Femur (tissue), 1 donor: ENCODE data around the gene TK1.
"Not testable (repeated sequence)": the region's sequence is repeated elsewhere in the genome, so short reads cannot be mapped to it uniquely, and the experiment has no call there.

Source experiments
- DNase-seq: peaks from one replicate; pipeline ENCODE4 v3.0.0-alpha.2; 2017

Gene TK1

DNA sequence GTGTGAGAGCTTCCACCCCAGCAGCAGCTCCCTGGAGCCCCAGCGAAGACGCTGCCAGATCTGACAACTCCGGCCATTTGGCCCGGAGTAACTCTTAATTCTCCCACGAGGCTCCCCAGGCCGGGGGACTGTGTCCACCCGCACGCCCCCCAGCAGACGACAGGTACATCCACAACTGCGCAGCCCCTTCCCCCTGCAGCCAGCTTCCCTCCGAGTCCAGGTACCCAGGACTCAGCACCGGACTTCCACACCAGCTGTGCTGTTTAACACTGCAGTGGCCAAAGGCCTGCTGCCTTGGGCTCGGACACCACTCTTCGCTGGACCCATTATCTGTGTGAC, 11.2 kb downstream of the TK1 start:
- DNase-seq, result no peak

DNA sequence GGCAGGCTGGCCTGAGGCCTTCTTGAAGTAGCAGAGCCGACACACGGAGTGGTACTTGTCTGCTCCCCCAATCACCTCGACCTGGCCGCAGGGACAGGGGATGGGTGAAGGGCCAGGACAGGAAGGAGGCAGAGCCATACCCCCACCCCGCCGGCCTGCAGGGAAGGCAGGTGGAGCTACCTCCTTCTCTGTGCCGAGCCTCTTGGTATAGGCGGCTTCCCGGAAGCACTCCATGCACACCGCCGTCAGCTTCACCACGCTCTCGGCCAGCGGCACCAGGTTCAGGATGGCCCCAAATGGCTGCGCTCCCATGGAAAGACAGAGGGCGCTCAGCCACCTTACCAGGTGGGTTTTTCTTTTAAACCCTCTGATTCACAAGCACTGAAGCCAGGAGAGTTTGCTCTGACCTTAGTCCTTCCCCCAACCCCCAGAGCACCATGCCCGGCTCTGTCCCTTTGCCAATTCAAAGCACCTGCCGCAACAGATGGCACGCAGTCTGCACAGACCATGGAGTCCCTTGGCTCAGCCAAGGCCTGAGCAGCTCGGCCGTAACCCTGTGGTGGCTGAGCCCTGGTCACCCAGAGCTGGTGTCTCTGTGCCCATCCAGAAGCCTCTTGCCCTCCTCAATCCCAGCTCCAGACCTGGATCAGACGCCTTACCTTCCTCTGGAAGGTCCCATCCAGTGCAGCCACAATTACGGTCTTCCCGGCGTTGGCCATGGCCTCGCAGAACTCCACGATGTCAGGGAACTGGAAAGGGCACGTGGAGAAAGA, 11.8 kb downstream of the TK1 start:
- peak; percentile 63 for DNase-seq

DNA sequence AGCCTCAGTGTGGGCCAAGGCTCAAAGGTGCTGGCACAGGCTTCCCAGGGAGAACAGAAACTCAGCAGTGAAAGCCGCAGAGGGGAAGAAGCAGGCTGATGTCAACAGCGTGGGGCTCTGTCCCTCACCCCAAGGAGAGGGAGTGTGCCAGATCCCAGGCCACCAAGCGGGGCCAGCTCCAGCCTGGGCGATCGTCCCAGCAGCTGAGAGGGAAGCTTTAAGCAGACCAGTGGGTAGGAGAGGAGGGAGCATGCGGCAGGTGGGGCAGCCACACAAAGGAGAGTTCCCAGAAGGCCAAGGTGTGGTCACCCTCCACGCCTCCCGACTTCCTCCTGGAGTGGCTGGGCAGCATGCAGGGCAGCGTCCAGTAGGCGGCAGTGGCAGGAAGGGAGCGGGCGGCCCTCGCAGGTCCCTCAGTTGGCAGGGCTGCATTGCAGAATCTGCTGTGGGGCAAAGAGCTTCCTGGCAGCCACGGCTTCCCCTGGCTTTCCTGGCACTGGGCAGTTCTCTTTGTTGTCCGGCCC, 12.4 kb downstream of the TK1 start:
- DNase-seq, result peak; percentile 71

DNA sequence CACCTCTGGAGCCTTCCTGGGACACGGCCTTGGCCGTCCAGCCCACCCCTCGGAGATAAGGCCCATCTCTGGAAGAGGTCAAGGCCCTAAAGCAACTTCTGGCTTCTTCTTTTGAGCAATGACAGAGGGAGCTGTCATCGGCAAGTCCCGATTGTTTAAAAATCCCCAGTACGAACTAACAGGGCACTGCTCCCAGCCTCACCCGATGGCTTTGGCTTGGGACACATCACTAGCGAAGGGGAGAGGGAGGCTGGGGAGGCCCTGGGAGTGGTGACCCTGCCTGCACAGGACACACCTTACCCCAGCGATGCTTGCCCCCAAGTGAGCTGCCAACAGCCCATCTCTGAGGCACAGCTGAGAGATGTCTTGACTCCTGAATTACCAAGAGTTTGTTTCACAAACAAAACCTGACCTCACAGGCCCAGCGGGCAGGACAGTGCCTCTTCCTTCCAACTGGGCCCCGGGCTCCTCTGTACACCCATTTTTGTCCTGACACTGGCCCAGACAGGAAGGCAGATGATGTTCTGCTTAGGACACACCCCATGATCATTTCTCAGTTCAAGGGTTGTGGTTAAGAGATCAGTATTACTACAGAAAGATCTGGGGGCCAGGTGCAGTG, 13.6 kb downstream of the TK1 start:
- DNase-seq, result no peak

DNA sequence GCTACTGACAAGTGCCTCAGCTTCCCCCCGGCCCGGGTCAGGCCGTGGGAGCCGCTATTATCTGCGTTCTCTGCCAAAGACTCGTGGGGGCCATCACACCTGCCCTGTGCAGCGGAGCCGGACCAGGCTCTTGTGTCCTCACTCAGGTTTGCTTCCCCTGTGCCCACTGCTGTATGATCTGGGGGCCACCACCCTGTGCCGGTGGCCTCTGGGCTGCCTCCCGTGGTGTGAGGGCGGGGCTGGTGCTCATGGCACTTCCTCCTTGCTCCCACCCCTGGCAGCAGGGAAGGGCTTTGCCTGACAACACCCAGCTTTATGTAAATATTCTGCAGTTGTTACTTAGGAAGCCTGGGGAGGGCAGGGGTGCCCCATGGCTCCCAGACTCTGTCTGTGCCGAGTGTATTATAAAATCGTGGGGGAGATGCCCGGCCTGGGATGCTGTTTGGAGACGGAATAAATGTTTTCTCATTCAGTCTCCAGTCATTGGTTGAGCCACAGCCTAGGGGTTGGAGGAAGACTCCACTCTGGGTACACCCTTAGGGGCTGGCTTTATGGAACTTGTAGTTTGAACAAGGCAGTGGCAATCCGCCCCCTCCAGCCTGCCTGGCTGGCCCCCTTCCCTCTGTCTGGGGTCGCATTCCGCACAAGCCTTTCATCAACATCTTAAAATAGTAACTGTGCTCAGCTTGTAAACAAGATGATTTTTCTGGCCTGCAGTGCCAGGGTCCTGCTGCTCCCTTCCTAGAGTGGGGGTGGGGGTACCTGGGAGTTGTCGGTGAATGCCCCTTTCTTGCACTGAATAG, 14.4 kb downstream of the TK1 start:
- DNase-seq, result no peak

DNA sequence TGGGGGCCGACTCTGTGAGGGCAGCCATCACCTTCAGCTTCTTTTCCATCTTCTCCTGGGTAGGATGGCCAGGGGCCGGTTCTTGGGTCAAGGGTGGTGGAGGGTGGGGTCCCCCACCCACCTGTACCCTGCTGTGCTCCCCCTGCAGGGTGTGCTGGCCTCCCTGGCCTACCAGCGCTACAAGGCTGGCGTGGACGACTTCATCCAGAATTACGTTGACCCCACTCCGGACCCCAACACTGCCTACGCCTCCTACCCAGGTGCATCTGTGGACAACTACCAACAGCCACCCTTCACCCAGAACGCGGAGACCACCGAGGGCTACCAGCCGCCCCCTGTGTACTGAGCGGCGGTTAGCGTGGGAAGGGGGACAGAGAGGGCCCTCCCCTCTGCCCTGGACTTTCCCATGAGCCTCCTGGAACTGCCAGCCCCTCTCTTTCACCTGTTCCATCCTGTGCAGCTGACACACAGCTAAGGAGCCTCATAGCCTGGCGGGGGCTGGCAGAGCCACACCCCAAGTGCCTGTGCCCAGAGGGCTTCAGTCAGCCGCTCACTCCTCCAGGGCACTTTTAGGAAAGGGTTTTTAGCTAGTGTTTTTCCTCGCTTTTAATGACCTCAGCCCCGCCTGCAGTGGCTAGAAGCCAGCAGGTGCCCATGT, 15.1 kb downstream of the TK1 start:
- not testable (repeated sequence) for DNase-seq

DNA sequence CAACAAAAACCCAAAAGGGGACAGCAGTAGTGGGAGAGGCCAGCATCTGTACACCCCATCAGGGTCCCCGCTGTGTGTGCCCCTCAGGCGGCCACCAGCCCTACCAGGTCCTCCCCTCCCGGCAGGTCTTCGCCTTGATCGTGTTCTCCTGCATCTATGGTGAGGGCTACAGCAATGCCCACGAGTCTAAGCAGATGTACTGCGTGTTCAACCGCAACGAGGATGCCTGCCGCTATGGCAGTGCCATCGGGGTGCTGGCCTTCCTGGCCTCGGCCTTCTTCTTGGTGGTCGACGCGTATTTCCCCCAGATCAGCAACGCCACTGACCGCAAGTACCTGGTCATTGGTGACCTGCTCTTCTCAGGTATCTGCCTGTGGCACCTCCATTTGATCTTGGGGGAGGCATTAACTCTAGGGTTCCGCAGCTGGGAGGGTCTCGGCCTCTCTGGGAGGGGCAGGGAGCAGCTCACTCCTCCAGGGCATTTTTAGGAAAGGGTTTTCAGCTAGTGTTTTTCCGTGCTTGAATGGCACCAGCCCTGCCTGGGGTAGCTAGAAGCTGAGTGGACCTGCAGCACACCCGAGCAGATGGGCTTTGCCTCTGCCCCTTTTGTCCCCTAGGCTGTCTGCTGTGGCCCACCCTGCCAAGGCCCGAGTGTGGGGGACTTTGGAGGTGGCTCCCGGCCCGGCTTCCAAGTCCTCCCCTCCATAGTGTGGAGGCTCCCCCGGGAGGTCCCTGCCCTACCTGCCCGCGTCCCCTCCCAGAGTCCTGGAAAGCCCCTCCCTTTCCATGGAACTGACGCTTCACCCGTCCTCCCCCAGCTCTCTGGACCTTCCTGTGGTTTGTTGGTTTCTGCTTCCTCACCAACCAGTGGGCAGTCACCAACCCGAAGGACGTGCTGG, 15.9 kb downstream of the TK1 start:
- no peak for DNase-seq

DNA sequence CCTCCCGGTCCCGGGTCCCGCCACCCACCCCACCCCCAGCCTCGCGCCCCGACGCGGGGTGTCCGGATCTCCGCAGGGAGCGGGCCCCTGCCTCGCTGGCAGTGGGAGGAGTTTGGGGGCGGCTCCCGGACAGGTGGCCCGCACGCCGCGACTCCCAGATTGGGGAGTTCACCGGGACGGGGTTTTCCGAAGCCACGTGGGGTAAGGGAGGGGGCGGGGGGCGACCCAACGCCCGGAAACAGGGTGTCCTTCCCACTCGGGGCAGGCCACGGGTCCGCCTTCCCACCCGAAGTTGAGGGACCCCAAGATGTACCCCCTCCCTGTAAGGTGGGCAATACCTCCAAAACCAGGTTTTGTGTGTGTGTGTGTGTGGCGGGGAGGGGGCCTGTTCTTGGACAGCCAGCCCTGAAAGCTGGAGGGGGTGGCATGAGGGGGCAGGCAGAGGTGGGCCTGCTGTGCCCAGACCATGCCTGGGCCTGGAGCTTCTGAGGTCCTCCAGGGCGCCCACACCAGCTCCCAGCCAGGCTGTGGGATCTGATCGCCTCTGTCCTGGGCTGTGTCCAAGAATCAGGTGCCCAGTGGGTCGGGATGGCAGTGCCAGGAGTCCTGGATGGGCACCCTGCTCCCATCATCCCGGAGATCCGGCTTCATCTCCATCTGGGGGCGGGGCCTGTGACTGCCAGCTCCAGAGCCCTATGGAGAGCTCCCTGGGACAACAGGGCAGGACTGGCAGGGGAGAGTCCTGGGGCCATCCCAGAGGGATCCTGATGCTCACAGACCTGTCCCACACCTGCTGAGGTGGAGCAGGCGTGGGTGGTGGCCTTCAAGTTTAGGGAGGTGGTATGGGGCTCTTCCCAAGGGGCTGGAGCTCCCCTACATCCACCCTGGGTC, 17.7 kb downstream of the TK1 start:
- peak; percentile 59 for DNase-seq

DNA sequence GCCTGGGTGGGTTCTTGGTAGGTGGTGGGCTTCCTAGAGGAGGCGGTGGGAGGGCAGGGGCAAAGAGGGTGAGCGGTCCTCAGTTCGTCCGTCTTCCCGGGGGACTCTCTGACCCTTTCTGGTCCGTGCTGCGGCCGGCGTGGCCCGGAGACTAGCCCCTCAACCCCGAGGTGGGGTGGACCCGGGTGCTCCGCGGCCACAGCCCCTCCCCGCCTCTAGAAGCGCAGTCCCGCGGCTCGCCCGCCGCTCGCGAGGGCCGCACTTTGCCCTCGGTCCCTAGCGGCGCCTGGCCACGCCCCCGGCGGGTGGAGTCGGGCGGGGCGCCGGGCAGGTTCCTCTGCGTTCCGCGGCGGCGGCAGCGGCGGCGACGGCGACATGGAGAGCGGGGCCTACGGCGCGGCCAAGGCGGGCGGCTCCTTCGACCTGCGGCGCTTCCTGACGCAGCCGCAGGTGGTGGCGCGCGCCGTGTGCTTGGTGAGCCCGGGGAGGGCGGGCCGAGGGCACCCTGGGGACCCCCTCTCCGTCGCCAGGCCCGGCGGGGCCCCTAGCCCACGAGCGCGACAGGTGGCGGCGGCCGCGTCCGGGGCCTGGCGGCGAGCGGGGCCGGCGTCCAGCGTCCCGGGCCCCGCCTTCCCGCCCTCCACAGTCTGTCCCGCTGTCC, 18.5 kb downstream of the TK1 start, which contains the start of gene SYNGR2:
TSS of gene SYNGR2 (plus strand) at position 340 of the 661 bp plus-strand sequence. CDS start at position 376, 36 bp downstream.
- DNase-seq, result peak; percentile 80

DNA sequence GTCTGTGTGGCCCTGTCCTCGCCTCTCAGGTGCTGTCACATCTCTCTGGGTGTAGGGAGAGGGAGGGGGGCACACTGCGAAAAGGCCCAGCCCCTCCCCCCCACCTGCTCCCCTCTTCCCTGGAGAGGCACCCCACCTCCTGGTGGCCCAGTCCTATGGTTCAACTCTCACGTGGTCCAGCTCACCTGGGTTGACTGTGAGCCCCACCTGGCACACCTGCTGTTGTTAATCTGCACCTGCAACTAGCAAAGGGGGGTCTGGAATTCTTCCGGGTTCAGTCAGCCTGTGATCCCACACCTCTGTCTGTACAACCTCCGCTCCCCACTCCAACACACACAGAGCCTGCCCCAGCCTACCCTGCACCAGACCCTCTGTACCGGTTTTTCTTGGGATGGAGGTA, 20.4 kb downstream of the TK1 start:
- DNase-seq, result no peak

DNA sequence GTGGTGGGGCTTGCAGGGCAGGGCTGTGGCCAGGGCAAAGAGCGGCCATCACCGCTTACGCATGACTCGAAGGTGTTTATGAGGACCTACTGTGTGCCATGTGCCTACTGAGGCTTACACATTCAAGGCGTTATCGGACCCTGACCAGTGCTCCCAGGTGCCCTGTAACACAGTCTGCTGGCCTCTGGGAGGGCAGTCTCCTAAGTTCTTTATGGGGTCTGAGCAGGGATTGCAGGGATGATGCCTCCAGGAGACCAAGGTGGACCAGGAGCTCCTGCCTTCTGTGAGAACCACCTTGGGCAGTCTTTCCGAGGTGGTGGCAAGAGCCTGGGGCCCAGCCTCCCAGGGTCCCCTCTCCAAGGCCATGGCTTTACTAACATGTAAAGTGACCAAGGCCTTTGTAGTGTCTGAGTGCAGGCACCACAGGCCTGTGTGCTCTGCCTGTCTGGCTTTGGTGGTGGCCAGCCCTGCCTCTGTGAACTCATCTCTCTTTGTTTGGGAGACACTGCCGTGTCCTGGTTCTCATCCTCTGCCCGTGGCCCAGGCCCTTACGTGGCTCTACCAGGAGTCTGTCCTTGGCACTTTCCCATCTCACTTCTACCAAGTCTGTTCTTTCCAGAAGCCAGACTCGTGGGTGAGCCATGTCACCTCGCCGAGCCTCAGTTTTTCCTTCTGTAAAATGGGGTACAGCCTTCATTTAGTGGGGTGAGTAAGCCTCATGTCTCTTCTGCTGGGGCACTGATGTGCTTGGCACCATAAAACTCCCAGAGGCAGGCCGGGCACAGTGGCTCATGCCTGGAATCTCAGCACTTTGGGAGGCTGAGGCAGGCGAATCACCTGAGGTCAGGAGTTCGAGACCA, 21.9 kb downstream of the TK1 start:
- DNase-seq, result no peak

DNA sequence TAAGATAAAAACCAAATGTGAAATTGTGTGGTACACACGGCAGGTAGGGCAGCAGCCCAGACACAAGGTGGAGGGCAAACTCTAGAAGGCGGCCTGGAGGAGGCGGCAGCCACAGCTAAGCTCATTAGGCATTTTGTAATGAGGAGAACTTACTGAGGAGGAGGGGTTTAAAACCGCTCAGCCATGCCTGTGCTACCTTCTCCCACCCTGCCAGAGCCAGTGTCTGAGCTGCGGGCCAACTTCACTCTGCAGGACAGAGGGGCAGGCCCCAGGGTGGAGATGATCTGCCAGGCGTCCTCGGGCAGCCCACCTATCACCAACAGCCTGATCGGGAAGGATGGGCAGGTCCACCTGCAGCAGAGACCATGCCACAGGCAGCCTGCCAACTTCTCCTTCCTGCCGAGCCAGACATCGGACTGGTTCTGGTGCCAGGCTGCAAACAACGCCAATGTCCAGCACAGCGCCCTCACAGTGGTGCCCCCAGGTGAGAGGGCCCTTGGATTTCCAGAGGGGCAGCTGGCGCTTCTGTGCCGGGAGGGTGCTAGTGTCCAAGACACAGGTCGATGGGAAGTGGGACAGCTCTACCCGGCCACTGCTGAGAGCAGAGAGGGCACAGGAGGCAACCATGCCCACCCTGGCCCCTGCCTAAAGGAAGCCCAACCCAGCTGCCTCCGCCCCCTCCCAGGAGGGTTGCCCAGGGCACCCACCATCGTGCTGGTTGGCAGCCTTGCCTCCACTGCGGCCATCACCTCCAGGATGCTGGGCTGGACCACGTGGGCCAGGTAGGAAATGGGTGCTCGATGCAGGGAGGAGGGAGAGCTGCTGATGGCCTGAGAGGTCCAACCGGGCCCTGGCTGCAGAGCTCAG, 22.7 kb downstream of the TK1 start:
- no peak for DNase-seq

DNA sequence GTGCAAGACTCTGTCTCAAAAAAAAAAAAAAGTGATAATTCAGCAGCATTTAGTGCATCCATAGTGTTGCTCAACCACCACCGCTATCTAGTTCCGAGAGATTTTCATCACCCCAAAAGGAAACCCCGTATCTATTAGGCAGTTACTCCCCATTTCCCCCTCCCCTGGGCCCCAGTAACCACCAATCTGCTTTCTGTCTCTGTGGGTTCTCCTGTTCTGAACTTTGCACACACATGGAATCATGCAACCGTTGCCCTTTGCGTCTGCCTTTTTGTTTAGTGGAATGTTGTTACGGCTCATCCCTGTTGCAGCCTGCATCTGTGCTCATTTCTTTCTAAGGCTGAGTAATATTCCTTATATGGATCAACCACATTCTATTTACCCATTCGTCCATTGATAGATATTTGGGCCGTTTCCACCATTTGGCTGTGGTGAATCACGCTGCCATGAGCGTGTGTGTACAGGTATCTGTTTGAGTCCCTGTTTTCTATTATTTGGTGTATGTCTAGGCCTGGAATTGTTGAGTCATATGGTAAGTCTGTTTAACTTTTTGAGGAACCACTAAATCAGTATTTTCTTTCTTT, 27.2 kb downstream of the TK1 start:
- no peak for DNase-seq

DNA sequence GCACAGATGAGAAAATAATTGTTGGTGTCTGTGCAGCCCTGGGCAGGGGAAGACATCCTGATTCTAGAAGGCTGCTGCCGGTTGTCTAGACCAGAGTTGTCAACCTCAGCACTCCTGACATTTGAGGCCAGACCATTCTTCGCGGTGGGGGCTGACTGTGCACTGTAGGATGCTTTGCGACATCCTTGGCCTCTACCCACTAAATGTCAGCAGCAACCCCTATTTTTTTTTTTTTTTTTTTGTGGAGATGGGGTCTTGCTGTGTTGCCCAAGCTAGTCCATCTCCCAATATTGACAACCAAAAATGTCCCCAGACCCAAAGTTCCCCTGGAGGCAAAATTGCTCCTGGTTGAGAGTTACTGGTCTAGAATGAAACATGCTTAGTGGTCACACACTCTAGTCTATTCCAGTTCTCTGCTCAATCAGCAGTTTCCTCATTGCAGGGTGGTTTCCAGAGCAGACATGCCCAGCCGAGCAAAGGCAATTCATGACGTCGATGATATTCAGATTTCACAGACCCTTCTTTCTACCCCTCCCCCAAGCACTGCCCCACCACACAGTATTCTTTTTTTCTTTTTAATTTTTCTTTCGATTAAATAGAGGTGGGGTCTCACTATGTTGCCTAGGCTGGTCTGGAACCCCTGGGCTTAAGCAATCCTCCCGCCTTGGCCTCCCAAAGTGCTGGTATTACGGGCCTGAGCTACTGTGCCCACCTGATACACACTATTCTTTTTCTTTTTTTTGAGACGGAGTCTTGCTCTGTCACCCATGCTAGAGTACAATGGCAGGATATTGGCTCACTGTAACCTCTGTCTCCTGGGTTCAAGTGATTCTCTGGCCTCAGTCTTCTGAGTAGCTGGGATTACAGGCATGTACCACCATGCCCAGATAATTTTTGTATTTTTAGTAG, 31.7 kb downstream of the TK1 start:
- DNase-seq, result peak; percentile 30

DNA sequence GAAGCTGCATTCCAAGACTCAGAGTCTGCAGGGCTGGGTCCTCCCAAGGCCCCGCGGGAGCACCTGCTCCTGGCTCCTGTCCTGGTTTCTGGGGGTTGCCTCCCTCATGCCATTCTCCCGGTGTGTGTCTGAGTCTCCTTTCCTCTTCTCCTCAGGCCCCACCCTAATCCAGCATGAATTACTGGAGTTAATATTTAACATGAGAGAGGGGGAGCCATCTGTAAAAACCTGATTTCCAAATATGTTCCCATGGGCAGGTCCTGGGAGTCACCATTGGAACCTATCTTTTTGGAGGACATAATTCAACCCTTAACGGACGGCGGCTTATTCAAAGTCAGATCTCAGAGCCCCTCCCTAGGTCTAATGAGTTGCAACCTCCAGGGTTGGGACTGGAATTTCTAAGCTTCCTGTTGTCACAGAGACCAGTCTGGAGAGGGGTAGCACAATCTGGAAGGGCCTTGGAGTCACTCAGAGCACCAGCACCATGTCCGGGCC, 35.3 kb downstream of the TK1 start:
- no peak for DNase-seq

DNA sequence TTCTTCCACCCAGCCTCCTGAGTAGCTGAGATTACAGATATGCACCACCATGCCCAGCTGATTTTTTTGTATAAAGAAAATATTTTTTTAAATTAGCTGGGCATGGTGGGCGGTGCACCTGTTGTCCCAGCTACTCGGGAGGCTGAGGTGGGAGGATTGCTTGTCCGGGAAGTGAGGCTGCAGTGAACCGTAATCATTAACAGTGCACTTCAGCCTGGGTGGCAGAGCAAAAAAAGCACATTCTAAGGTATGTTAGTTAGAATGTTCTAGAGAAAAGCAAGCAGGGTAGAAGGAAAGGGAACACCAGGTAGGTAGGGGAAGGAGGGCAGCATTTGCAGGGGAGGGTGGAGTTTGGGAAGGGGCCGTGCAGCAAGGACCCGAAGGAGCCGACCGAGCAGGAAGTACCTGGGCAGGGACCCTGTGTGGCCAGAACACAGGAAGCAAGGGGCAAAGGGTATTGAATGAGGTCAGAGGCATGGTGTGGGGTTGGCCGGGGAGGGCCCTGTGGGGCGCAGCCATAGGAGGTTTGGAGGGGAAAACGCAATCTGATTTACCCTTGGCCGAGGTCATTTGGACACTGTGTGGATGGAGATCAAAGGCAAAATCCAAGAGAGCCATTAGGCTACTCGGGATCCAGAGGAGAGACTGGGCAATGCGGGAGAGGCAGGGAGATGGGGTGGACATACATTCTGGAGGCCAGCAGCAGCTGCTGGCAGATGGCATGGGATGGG, 38.4 kb downstream of the TK1 start:
- DNase-seq, result no peak
